ENCODE measurements around the gene RBPJ.

The RBPJ gene

GRCh38 chr4:26368685-26369084 lies 47.9 kb downstream of the RBPJ start:
- H3K4me3 ChIP-seq (ENCODE audit: control insufficient read depth, low read depth, low read length), result no peak overlapping the region
- DNase-seq (ENCODE audit: low read depth), result no peak

GRCh38 chr4:26369132-26369531 lies 48.3 kb downstream of the RBPJ start:
- TF ChIP-seq CTCF (IDR thresholded peaks at IDR 0.05; ENCODE audit: control insufficient read depth, insufficient read depth, low read depth, low read length, missing control alignments), result no peak
- DNase-seq (ENCODE audit: low read depth), result no peak
- no peak overlapping the region for H3K4me3 ChIP-seq (ENCODE audit: control insufficient read depth, low read depth, low read length)

More at GRCh38 chr4:26368685-26369084, 47.9 kb downstream of the RBPJ start:
- no peak for TF ChIP-seq CTCF (IDR thresholded peaks at IDR 0.05; ENCODE audit: control insufficient read depth, insufficient read depth, low read depth, low read length, missing control alignments)

DNA sequence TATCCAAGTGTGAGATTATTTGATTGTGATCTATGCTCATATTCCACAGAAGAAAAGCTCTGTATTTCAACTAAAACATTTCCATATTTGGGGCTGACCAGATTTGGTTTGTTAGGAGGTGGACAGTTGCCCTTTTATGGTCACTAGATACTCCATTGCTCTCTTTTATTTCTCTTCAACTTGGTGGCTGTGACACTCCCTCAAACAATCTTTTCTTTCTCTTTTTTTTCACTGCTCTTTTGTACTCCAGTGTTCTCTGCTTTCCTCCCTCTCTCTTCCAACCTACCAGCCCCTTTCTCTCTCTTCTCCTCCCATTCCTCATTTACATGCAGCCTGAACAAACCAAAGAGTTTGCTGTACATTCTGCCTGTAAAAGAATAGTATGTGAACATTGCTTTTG lies 48.8 kb downstream of the RBPJ start:
- no peak for TF ChIP-seq CTCF (IDR thresholded peaks at IDR 0.05; ENCODE audit: control insufficient read depth, insufficient read depth, low read depth, low read length, missing control alignments)
- H3K4me3 ChIP-seq (ENCODE audit: control insufficient read depth, low read depth, low read length), result no peak overlapping the region
- DNase-seq (ENCODE audit: low read depth), result no peak

- no peak for TF ChIP-seq CTCF (IDR thresholded peaks at IDR 0.05; ENCODE audit: control insufficient read depth, insufficient read depth, low read depth, low read length, missing control alignments)
- no peak overlapping the region for H3K4me3 ChIP-seq (ENCODE audit: control insufficient read depth, low read depth, low read length)
Observed at GRCh38 chr4:26372076-26372475, 51.3 kb downstream of the RBPJ start.

GRCh38 chr4:26372525-26373172 lies 51.8 kb downstream of the RBPJ start:
- TF ChIP-seq CTCF (IDR thresholded peaks at IDR 0.05; ENCODE audit: control insufficient read depth, insufficient read depth, low read depth, low read length, missing control alignments), result no peak
- no peak overlapping the region for H3K4me3 ChIP-seq (ENCODE audit: control insufficient read depth, low read depth, low read length)
- DNase-seq (ENCODE audit: low read depth), result no peak

More at GRCh38 chr4:26372076-26372475, 51.3 kb downstream of the RBPJ start:
- DNase-seq (ENCODE audit: low read depth), result no peak

- TF ChIP-seq CTCF (IDR thresholded peaks at IDR 0.05; ENCODE audit: control insufficient read depth, insufficient read depth, low read depth, low read length, missing control alignments), result no peak
- no peak overlapping the region for H3K4me3 ChIP-seq (ENCODE audit: control insufficient read depth, low read depth, low read length)
- no peak for DNase-seq (ENCODE audit: low read depth)
Observed at GRCh38 chr4:26375551-26375950, 54.7 kb downstream of the RBPJ start.
